ENCODE results near the gene CPPED1.

CPPED1 gene

GRCh38 chr16:12680531-12680930 is 123.2 kb downstream of the CPPED1 start:
- Histone ChIP-seq H3K4me3 (ENCODE audit: low read length) (no peak overlapping the region), H3K27me3 (ENCODE audit: control insufficient read depth, insufficient read depth, low read length) (no peaks in the 10 kb centered on the region), H3K27ac (ENCODE audit: low read depth, low read length) (no peak overlapping the region)

GRCh38 chr16:12679660-12680272 is 123.9 kb downstream of the CPPED1 start:
- no peak overlapping the region for H3K9ac ChIP-seq (ENCODE audit: low read length)
- no peak overlapping the region for H3K27ac ChIP-seq (ENCODE audit: low read depth, low read length)
- no peaks in the 10 kb centered on the region for H3K4me1 ChIP-seq (ENCODE audit: control insufficient read depth, insufficient read depth, low read length)
- no peak overlapping the region for H3K4me3 ChIP-seq (ENCODE audit: low read length)
- peaks cover 4% of the 10 kb centered on the region for H3K36me3 ChIP-seq (ENCODE audit: control insufficient read depth, insufficient read depth, low read length)
- H3K27me3 ChIP-seq (ENCODE audit: control insufficient read depth, insufficient read depth, low read length): no peaks in the 10 kb centered on the region

More at GRCh38 chr16:12680531-12680930, 123.2 kb downstream of the CPPED1 start:
- Histone ChIP-seq H3K4me1 (ENCODE audit: control insufficient read depth, insufficient read depth, low read length) (no peaks in the 10 kb centered on the region), H3K9ac (ENCODE audit: low read length) (no peak overlapping the region), H3K36me3 (ENCODE audit: control insufficient read depth, insufficient read depth, low read length) (peaks cover 4% of the 10 kb centered on the region)

GRCh38 chr16:12678983-12679382 is 124.7 kb downstream of the CPPED1 start:
- Histone ChIP-seq H3K4me1 (ENCODE audit: control insufficient read depth, insufficient read depth, low read length) (no peaks in the 10 kb centered on the region), H3K27ac (ENCODE audit: low read depth, low read length) (no peak overlapping the region)

GRCh38 chr16:12677502-12677901 is 126.2 kb downstream of the CPPED1 start:
- Histone ChIP-seq H3K9ac (ENCODE audit: low read length) (no peak overlapping the region), H3K4me1 (ENCODE audit: control insufficient read depth, insufficient read depth, low read length) (no peaks in the 10 kb centered on the region), H3K27ac (ENCODE audit: low read depth, low read length) (no peak overlapping the region), H3K4me3 (ENCODE audit: low read length) (no peak overlapping the region), H3K27me3 (ENCODE audit: control insufficient read depth, insufficient read depth, low read length) (no peaks in the 10 kb centered on the region), H3K36me3 (ENCODE audit: control insufficient read depth, insufficient read depth, low read length) (no peaks in the 10 kb centered on the region)

More at GRCh38 chr16:12678983-12679382, 124.7 kb downstream of the CPPED1 start:
- Histone ChIP-seq H3K9ac (ENCODE audit: low read length) (no peak overlapping the region), H3K27me3 (ENCODE audit: control insufficient read depth, insufficient read depth, low read length) (no peaks in the 10 kb centered on the region), H3K36me3 (ENCODE audit: control insufficient read depth, insufficient read depth, low read length) (peaks cover 4% of the 10 kb centered on the region), H3K4me3 (ENCODE audit: low read length) (no peak overlapping the region)

- Histone ChIP-seq H3K27me3 (ENCODE audit: control insufficient read depth, insufficient read depth, low read length) (no peaks in the 10 kb centered on the region), H3K27ac (ENCODE audit: low read depth, low read length) (no peak overlapping the region), H3K9ac (ENCODE audit: low read length) (no peak overlapping the region), H3K36me3 (ENCODE audit: control insufficient read depth, insufficient read depth, low read length) (no peaks in the 10 kb centered on the region), H3K4me3 (ENCODE audit: low read length) (no peak overlapping the region), H3K4me1 (ENCODE audit: control insufficient read depth, insufficient read depth, low read length) (no peaks in the 10 kb centered on the region)
These were observed 127.8 kb downstream of the CPPED1 start for GRCh38 chr16:12675852-12676251.

- H3K27me3 ChIP-seq (ENCODE audit: control insufficient read depth, insufficient read depth, low read length): no peaks in the 10 kb centered on the region
- no peak overlapping the region for H3K4me3 ChIP-seq (ENCODE audit: low read length)
- H3K36me3 ChIP-seq (ENCODE audit: control insufficient read depth, insufficient read depth, low read length): no peaks in the 10 kb centered on the region
- no peak overlapping the region for H3K9ac ChIP-seq (ENCODE audit: low read length)
- H3K27ac ChIP-seq (ENCODE audit: low read depth, low read length): no peak overlapping the region
- H3K4me1 ChIP-seq (ENCODE audit: control insufficient read depth, insufficient read depth, low read length): no peaks in the 10 kb centered on the region
These were observed 128.6 kb downstream of the CPPED1 start for GRCh38 chr16:12675046-12675445.

GRCh38 chr16:12674524-12674923 is 129.2 kb downstream of the CPPED1 start:
- H3K9ac ChIP-seq (ENCODE audit: low read length): no peak overlapping the region
- H3K36me3 ChIP-seq (ENCODE audit: control insufficient read depth, insufficient read depth, low read length): no peaks in the 10 kb centered on the region
- no peaks in the 10 kb centered on the region for H3K27me3 ChIP-seq (ENCODE audit: control insufficient read depth, insufficient read depth, low read length)
- no peak overlapping the region for H3K4me3 ChIP-seq (ENCODE audit: low read length)
- no peak overlapping the region for H3K27ac ChIP-seq (ENCODE audit: low read depth, low read length)
- H3K4me1 ChIP-seq (ENCODE audit: control insufficient read depth, insufficient read depth, low read length): no peaks in the 10 kb centered on the region

GRCh38 chr16:12674071-12674470 is 129.6 kb downstream of the CPPED1 start:
- H3K27me3 ChIP-seq (ENCODE audit: control insufficient read depth, insufficient read depth, low read length): no peaks in the 10 kb centered on the region
- H3K36me3 ChIP-seq (ENCODE audit: control insufficient read depth, insufficient read depth, low read length): no peaks in the 10 kb centered on the region
- H3K4me3 ChIP-seq (ENCODE audit: low read length): no peak overlapping the region
- H3K9ac ChIP-seq (ENCODE audit: low read length): no peak overlapping the region
- H3K4me1 ChIP-seq (ENCODE audit: control insufficient read depth, insufficient read depth, low read length): no peaks in the 10 kb centered on the region
- no peak overlapping the region for H3K27ac ChIP-seq (ENCODE audit: low read depth, low read length)

- no peak overlapping the region for H3K27ac ChIP-seq (ENCODE audit: low read depth, low read length)
- no peak overlapping the region for H3K4me3 ChIP-seq (ENCODE audit: low read length)
- H3K9ac ChIP-seq (ENCODE audit: low read length): no peak overlapping the region
- no peaks in the 10 kb centered on the region for H3K36me3 ChIP-seq (ENCODE audit: control insufficient read depth, insufficient read depth, low read length)
- no peaks in the 10 kb centered on the region for H3K27me3 ChIP-seq (ENCODE audit: control insufficient read depth, insufficient read depth, low read length)
- no peaks in the 10 kb centered on the region for H3K4me1 ChIP-seq (ENCODE audit: control insufficient read depth, insufficient read depth, low read length)
These were observed 130.2 kb downstream of the CPPED1 start for GRCh38 chr16:12673466-12673865.

- Histone ChIP-seq H3K4me1 (ENCODE audit: control insufficient read depth, insufficient read depth, low read length) (no peaks in the 10 kb centered on the region), H3K27ac (ENCODE audit: low read depth, low read length) (no peak overlapping the region), H3K27me3 (ENCODE audit: control insufficient read depth, insufficient read depth, low read length) (no peaks in the 10 kb centered on the region), H3K4me3 (ENCODE audit: low read length) (no peak overlapping the region), H3K36me3 (ENCODE audit: control insufficient read depth, insufficient read depth, low read length) (no peaks in the 10 kb centered on the region), H3K9ac (ENCODE audit: low read length) (no peak overlapping the region)
These were observed 130.7 kb downstream of the CPPED1 start for GRCh38 chr16:12672986-12673385.

GRCh38 chr16:12669908-12670307 is 133.8 kb downstream of the CPPED1 start:
- Histone ChIP-seq H3K36me3 (ENCODE audit: control insufficient read depth, insufficient read depth, low read length) (no peaks in the 10 kb centered on the region), H3K27me3 (ENCODE audit: control insufficient read depth, insufficient read depth, low read length) (no peaks in the 10 kb centered on the region), H3K9ac (ENCODE audit: low read length) (no peak overlapping the region), H3K4me1 (ENCODE audit: control insufficient read depth, insufficient read depth, low read length) (no peaks in the 10 kb centered on the region), H3K4me3 (ENCODE audit: low read length) (no peak overlapping the region), H3K27ac (ENCODE audit: low read depth, low read length) (no peak overlapping the region)

- Histone ChIP-seq H3K27me3 (ENCODE audit: control insufficient read depth, insufficient read depth, low read length) (no peaks in the 10 kb centered on the region), H3K36me3 (ENCODE audit: control insufficient read depth, insufficient read depth, low read length) (no peaks in the 10 kb centered on the region), H3K27ac (ENCODE audit: low read depth, low read length) (no peak overlapping the region), H3K4me3 (ENCODE audit: low read length) (no peak overlapping the region), H3K4me1 (ENCODE audit: control insufficient read depth, insufficient read depth, low read length) (no peaks in the 10 kb centered on the region), H3K9ac (ENCODE audit: low read length) (no peak overlapping the region)
These were observed 135.8 kb downstream of the CPPED1 start for GRCh38 chr16:12667909-12668308.

- H3K27me3 ChIP-seq (ENCODE audit: control insufficient read depth, insufficient read depth, low read length): no peaks in the 10 kb centered on the region
- no peaks in the 10 kb centered on the region for H3K4me1 ChIP-seq (ENCODE audit: control insufficient read depth, insufficient read depth, low read length)
- H3K9ac ChIP-seq (ENCODE audit: low read length): no peak overlapping the region
- no peak overlapping the region for H3K4me3 ChIP-seq (ENCODE audit: low read length)
- H3K27ac ChIP-seq (ENCODE audit: low read depth, low read length): no peak overlapping the region
- H3K36me3 ChIP-seq (ENCODE audit: control insufficient read depth, insufficient read depth, low read length): no peaks in the 10 kb centered on the region
These were observed 139.4 kb downstream of the CPPED1 start for GRCh38 chr16:12664164-12664733.
